Neural cell (in vitro differentiated cells): ENCODE measurements around the gene ZNF532.

ENCODE experiments used
- EP300 ChIP-seq: fragments of 450-650 bp; conservative IDR thresholded peaks from 2 replicates; pipeline ENCODE4 v1.6.1; 2014; ENCODE audit warnings: antibody characterized with exemption, mild to moderate bottlenecking, moderate library complexity; ENCODE audit not compliant: poor library complexity, severe bottlenecking
- EZH2 ChIP-seq: fragments of 200-600, 300-800 bp; shearing (Covaris generic), sonication (generic); IDR thresholded peaks from 2 replicates; pipeline ENCODE4 v1.6.1; 2014; ENCODE audit warnings: antibody characterized with exemption, low read length, borderline replicate concordance, mild to moderate bottlenecking; ENCODE audit not compliant: insufficient read depth, poor library complexity, severe bottlenecking
- MXI1 ChIP-seq: fragments of 450-650 bp; conservative IDR thresholded peaks from 2 replicates; pipeline ENCODE4 v1.6.1; 2014; ENCODE audit warnings: antibody characterized with exemption, mild to moderate bottlenecking; ENCODE audit not compliant: poor library complexity, severe bottlenecking
- POLR2AphosphoS5 ChIP-seq: IDR thresholded peaks from 2 replicates; pipeline ENCODE4 v1.6.1; 2012
- RAD21 ChIP-seq: fragments of 450-650 bp; conservative IDR thresholded peaks from 2 replicates; pipeline ENCODE4 v1.6.1; 2014; ENCODE audit warnings: antibody characterized with exemption, mild to moderate bottlenecking, moderate library complexity
- REST ChIP-seq: IDR thresholded peaks from 2 replicates; pipeline ENCODE4 v1.6.1; 2012; ENCODE audit warnings: borderline replicate concordance
- TAF1 ChIP-seq: IDR thresholded peaks from 2 replicates; pipeline ENCODE4 v1.6.1; 2012; ENCODE audit warnings: low read depth
- TF ChIP-seq, protein P1 (sequence below): fragments of 450-650 bp; IDR thresholded peaks from 2 replicates; pipeline ENCODE4 v1.5.1; 2014; ENCODE audit warnings: antibody characterized with exemption, mild to moderate bottlenecking, moderate library complexity; ENCODE audit not compliant: poor library complexity, severe bottlenecking

- no peak for TF ChIP-seq EP300
- TF ChIP-seq RAD21, result no peak
- TF ChIP-seq REST, result no peak
- TF ChIP-seq, protein P1, sequence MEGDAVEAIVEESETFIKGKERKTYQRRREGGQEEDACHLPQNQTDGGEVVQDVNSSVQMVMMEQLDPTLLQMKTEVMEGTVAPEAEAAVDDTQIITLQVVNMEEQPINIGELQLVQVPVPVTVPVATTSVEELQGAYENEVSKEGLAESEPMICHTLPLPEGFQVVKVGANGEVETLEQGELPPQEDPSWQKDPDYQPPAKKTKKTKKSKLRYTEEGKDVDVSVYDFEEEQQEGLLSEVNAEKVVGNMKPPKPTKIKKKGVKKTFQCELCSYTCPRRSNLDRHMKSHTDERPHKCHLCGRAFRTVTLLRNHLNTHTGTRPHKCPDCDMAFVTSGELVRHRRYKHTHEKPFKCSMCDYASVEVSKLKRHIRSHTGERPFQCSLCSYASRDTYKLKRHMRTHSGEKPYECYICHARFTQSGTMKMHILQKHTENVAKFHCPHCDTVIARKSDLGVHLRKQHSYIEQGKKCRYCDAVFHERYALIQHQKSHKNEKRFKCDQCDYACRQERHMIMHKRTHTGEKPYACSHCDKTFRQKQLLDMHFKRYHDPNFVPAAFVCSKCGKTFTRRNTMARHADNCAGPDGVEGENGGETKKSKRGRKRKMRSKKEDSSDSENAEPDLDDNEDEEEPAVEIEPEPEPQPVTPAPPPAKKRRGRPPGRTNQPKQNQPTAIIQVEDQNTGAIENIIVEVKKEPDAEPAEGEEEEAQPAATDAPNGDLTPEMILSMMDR, result no peak
- TF ChIP-seq EZH2, result no peak
- no peak for TF ChIP-seq MXI1
- TF ChIP-seq POLR2AphosphoS5, result no peak
- no peak for TF ChIP-seq TAF1
Measured at GRCh38 chr18:58955738-58956137, 91.1 kb downstream of the ZNF532 start.
